Adrenal gland (tissue), 5 donors: Measurements from ENCODE around the gene ATXN1.

ENCODE experiments used
- CTCF ChIP-seq, 6 experiments: fragments of 450-650 bp in 4 of 6; fragments of 200-600 bp in 2 of 6; sonication (generic) in 1 of 6; IDR thresholded peaks; 1 replicate in 5 of 6; 2 replicates in 1 of 6; pipeline versions ENCODE4 v1.5.1 to v1.8.0; 2016 to 2021; ENCODE audit warnings: antibody characterized with exemption in 6 of 6, mild to moderate bottlenecking in 2 of 6, moderate library complexity in 1 of 6
- POLR2A ChIP-seq, 2 donors: fragments of 450-650 bp; IDR thresholded peaks; one replicate each; pipeline ENCODE4 v1.6.1; 2017; ENCODE audit warnings: antibody characterized with exemption in 2 of 2, mild to moderate bottlenecking in 2 of 2, moderate library complexity in 1 of 2
- donor health status: DM: no; HTN: no; CAD: no.

DNA sequence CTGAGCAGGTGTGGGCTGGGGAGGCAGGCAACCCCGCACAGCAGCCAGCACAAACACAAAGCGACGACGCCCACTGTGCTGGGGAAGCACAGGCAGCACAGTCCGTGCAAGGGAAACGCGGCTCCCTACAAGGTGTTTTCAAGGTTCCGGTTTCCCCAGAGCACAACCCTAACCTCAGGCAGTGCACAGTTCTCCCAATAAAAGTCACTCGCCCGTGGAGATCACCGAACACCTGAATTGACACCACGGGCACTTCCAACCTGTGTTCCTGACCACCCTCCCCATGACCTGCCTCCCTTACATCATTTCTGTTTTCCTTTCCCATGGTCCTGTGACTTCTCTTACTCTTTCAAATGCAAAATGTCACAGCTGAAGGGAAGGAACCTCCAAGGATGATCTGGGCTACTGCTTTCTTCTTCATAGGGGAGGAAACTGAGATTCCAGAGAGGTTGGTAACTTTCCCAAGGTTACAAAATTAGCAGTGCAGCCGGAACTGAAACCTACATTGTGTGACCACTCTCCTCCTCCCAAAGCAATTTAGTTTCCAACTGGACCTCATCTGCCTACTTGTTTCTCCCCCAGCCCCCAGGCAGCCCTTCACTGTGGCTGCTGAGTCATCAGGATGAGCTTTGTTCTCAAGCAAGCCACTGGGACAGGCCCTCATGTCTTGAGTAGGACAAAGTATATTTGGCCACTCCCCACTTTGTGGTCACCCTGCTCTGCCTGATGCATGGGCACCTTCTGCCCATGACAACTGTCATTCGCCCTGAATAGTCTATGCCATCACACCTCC lies 125.3 kb downstream of the ATXN1 start:
- TF ChIP-seq CTCF (IDR thresholded peaks at IDR 0.05) (no peak), POLR2A (IDR thresholded peaks at IDR 0.05) (no peak)
